Placental epithelial cell (primary cell): ENCODE measurements around the gene HYI. TPM values are rescaled to one million over a fixed set of nuclear protein-coding genes. Genes with fewer than 3 reads are reported as not detected.

Experiments
- small RNA-seq: library from RNA; depleted of rRNA; stranded (forward); fragments of <200 nt; gene quantifications from one replicate; pipeline ENCODE3, GENCODE V24; 2012
- total RNA-seq: library from RNA; depleted of rRNA; stranded (reverse); fragments of >200 nt; gene quantifications from 2 replicates; pipeline ENCODE4 v1.2.3, GENCODE V29; 2012

Gene HYI
- 31.8 and 54.6 TPM in 2 replicates for total RNA-seq

GRCh38 chr1:43453442-43454269 is at the start of gene HYI:
TSS of gene HYI (minus strand) at chr1:43453931. CDS start at chr1:43453793, 138 bp downstream.

Small RNA genes lying within 50 kb of the gene (small RNA-seq; reads per million reads assigned to genes)
- gene MIR6735: not detected

Other genes with a start within 250 kb of the HYI start
- gene TMEM125, start 183.9 kb downstream of the HYI start, total RNA-seq: not detected in 2 replicates
- 0.39 and 1.4 TPM in 2 replicates for gene C1orf210, start 168.3 kb downstream of the HYI start, total RNA-seq
- not detected in 2 replicates for gene TIE1, start 152.9 kb downstream of the HYI start, total RNA-seq
- 0.11 TPM in 1 of 2 replicates, not detected in the other for gene MPL, start 116.1 kb downstream of the HYI start, total RNA-seq
- 6.7 and 33.5 TPM in 2 replicates for gene CDC20, start 95.0 kb downstream of the HYI start, total RNA-seq
- gene ELOVL1, start 85.9 kb downstream of the HYI start, total RNA-seq: 45.5 and 99.6 TPM in 2 replicates
- 42.4 and 58.9 TPM in 2 replicates for gene MED8, start 64.1 kb downstream of the HYI start, total RNA-seq
- gene SZT2, start 64.0 kb downstream of the HYI start, total RNA-seq: 38.4 and 45.5 TPM in 2 replicates
- gene PTPRF, start 77.0 kb upstream of the HYI start, total RNA-seq: 145 and 161 TPM in 2 replicates
- 76.6 and 82.2 TPM in 2 replicates for gene KDM4A, start 196.2 kb upstream of the HYI start, total RNA-seq